Measurements from ENCODE around the gene TPCN1. TPM values are rescaled to one million over a fixed set of nuclear protein-coding genes. Genes with fewer than 3 reads are reported as not detected.

TPCN1 gene
- total RNA-seq, 1 experiment from 2014 or later, result 13.5 TPM

DNA sequence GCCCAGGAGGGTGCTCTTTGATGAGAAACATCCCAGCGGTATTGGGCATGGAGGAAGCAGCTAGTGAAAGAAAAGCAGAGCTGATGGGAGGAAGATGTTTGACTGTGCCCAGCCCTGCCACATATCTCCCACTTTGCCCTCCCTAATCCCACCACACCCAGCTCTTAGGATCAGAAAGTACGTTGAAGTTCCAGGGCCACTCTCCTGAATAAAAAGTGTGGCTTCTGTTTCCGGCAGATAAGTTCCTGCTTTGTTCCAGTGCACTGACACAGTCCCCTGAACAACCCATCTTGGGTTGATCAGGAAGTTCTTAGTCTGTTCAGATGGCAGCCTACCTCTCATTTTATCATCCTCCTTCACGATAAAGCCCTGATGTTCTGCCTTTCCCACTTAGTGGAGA, 16.5 kb downstream of the TPCN1 start:
- no peak overlapping the region for H3K4ac ChIP-seq (ENCODE audit: low read depth, low read length)
- no peaks in the 10 kb centered on the region for H3K27me3 ChIP-seq (ENCODE audit: insufficient read depth, low read length)
- no peak overlapping the region for H2BK120ac ChIP-seq (ENCODE audit: low read depth, low read length, poor library complexity, severe bottlenecking)
- no peaks in the 10 kb centered on the region for H3K79me2 ChIP-seq (ENCODE audit: insufficient read depth, low read length)
- no peak overlapping the region for H3K18ac ChIP-seq (ENCODE audit: insufficient read length, low read depth, low read length)
- H3K4me2 ChIP-seq (ENCODE audit: insufficient read depth, insufficient read length, low read length), result no peak overlapping the region
- H4K5ac ChIP-seq (ENCODE audit: insufficient read length, low read depth, low read length), result no peak overlapping the region
- Mint-ChIP-seq H3K27ac (peak overlapping the region in 1 of 3 experiments; percentile 86; a peak in 2 of 7 replicates), H3K27me3 (ENCODE audit: low read depth) (no peaks in the 10 kb centered on the region), H3K9me3 (no peaks in the 10 kb centered on the region; a peak in 1 of 5 replicates), H3K4me1 (peaks cover 23 to 26% of the 10 kb centered on the region in 2 experiments), H3K36me3 (ENCODE audit: insufficient read depth in 1 of 3, low read depth in 3 of 3) (peaks cover 9 to 17% (median 11%) of the 10 kb centered on the region in 3 experiments; a peak in 6 of 7 replicates), H3K4me3 (no peak overlapping the region)
- no peak overlapping the region for H3K27ac ChIP-seq (ENCODE audit: insufficient read length, low read depth, low read length)
- H4K20me1 ChIP-seq (ENCODE audit: control insufficient read depth, insufficient read depth, insufficient read length), result no peaks in the 10 kb centered on the region
- H3T11ph ChIP-seq (ENCODE audit: low read length), result no peak overlapping the region
- no peaks in the 10 kb centered on the region for H3K23me2 ChIP-seq (ENCODE audit: insufficient read length, low read depth, low read length, poor library complexity, severe bottlenecking)
- DNase-seq, result no peak
- H3K23ac ChIP-seq (ENCODE audit: insufficient read length, low read depth, low read length), result no peak overlapping the region
- no peak overlapping the region for H4K8ac ChIP-seq (replicated peaks; ENCODE audit: insufficient read length, low read depth, low read length)
- H2BK15ac ChIP-seq (ENCODE audit: low read depth, low read length), result no peak overlapping the region
- no CpG with 5 or more reads among the region's 4 CpGs for WGBS (ENCODE audit: extremely low coverage, insufficient read length, low lambda C conversion rate)
- H2AFZ ChIP-seq (ENCODE audit: low read length), result no peak overlapping the region
- no peak overlapping the region for H4K91ac ChIP-seq (ENCODE audit: insufficient read length, low read depth, low read length)
- H3K4me1 ChIP-seq (ENCODE audit: insufficient read depth, low read length), result peaks cover 2% of the 10 kb centered on the region; the same call in 1 of the 2 replicates
- H2BK20ac ChIP-seq (ENCODE audit: low read depth, low read length, poor library complexity, severe bottlenecking), result no peak overlapping the region
- no peaks in the 10 kb centered on the region for H3K9me3 ChIP-seq (ENCODE audit: control insufficient read depth, low read depth, low read length)
- TF ChIP-seq, protein P1, sequence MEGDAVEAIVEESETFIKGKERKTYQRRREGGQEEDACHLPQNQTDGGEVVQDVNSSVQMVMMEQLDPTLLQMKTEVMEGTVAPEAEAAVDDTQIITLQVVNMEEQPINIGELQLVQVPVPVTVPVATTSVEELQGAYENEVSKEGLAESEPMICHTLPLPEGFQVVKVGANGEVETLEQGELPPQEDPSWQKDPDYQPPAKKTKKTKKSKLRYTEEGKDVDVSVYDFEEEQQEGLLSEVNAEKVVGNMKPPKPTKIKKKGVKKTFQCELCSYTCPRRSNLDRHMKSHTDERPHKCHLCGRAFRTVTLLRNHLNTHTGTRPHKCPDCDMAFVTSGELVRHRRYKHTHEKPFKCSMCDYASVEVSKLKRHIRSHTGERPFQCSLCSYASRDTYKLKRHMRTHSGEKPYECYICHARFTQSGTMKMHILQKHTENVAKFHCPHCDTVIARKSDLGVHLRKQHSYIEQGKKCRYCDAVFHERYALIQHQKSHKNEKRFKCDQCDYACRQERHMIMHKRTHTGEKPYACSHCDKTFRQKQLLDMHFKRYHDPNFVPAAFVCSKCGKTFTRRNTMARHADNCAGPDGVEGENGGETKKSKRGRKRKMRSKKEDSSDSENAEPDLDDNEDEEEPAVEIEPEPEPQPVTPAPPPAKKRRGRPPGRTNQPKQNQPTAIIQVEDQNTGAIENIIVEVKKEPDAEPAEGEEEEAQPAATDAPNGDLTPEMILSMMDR (conservative IDR thresholded peaks at IDR 0.05), result no peak
- no peak overlapping the region for H2AK5ac ChIP-seq (ENCODE audit: insufficient read length, low read length)
- no peaks in the 10 kb centered on the region for H3K79me1 ChIP-seq (ENCODE audit: insufficient read depth, low read depth, low read length, poor library complexity, severe bottlenecking)
- no peak overlapping the region for H2BK12ac ChIP-seq (ENCODE audit: insufficient read length, low read depth, low read length)
- H3K14ac ChIP-seq (ENCODE audit: insufficient read depth, low read length), result no peak overlapping the region
- no peak overlapping the region for H3K9ac ChIP-seq (ENCODE audit: extremely low read depth, insufficient read length, low read length)
- no peak overlapping the region for H3K56ac ChIP-seq (ENCODE audit: insufficient read length, low read depth, low read length)
- no peak overlapping the region for H2BK5ac ChIP-seq (ENCODE audit: insufficient read length, low read length)

All from H9 (cell line).